Lower lobe of right lung (tissue), 2 donors: ENCODE measurements around the gene SPINDOC. TPM values are rescaled to one million over a fixed set of nuclear protein-coding genes. Genes with fewer than 3 reads are reported as not detected.

Experiments used
- ATAC-seq, 2 donors: fragments of 200-7000 bp; cut with Tn5 transposase; one replicate each; pipeline ENCODE4 v1.9.1; 2020 to 2022; ENCODE audit warnings: mild to moderate bottlenecking in 2 of 2, moderate library complexity in 2 of 2
- DNase-seq: peaks from one replicate; pipeline ENCODE4 v3.0.0-alpha.2; 2020
- H3K27ac ChIP-seq: fragments of 200-600 bp; one replicate; pipeline ENCODE4 v1.8.0; 2022
- H3K27me3 ChIP-seq: fragments of 200-600 bp; one replicate; pipeline ENCODE4 v1.8.0; 2022; ENCODE audit warnings: low read depth
- H3K36me3 ChIP-seq: fragments of 200-600 bp; one replicate; pipeline ENCODE4 v1.8.0; 2022; ENCODE audit warnings: mild to moderate bottlenecking
- H3K4me1 ChIP-seq: fragments of 200-600 bp; one replicate; pipeline ENCODE4 v1.8.0; 2022
- H3K4me3 ChIP-seq: fragments of 200-600 bp; one replicate; pipeline ENCODE4 v1.8.0; 2022; ENCODE audit warnings: mild to moderate bottlenecking
- H3K9me3 ChIP-seq: fragments of 200-600 bp; one replicate; pipeline ENCODE4 v1.8.0; 2022
- CTCF ChIP-seq: fragments of 200-600 bp; IDR thresholded peaks from one replicate; pipeline ENCODE4 v1.8.0; 2022; ENCODE audit warnings: antibody characterized with exemption, mild to moderate bottlenecking
- intact Hi-C: fragments of 100-400 bp; cut with DNase I; formaldehyde crosslinking; loops from one replicate; pipeline ENCODE4 v1.11.0; 2022
- total RNA-seq: library from RNA; stranded (reverse); fragmentation: NEBNext Ultra II Directional; extraction: Animal tissue kit (Norgen Biotek cat#: 25700); gene quantifications from one replicate; pipeline ENCODE4 v1.2.1, GENCODE V29; 2021
- donor health status: DM: no; HTN: yes; CAD: no; lungs with severe emphysema.

SPINDOC gene
- total RNA-seq, 1 donor from 2014 or later, result 21.7 TPM

GRCh38 chr11:63845911-63846310 lies 32.7 kb downstream of the SPINDOC start:
- H3K27ac ChIP-seq, result no peak overlapping the region

GRCh38 chr11:63846897-63847296 lies 33.6 kb downstream of the SPINDOC start:
- intact Hi-C loops, result no loop called here
- H3K9me3 ChIP-seq, result no peaks in the 10 kb centered on the region

More at GRCh38 chr11:63845911-63846310, 32.7 kb downstream of the SPINDOC start:
- ATAC-seq (no peak), DNase-seq (no peak)
- no peak overlapping the region for H3K4me3 ChIP-seq
- H3K9me3 ChIP-seq, result no peaks in the 10 kb centered on the region
- H3K4me1 ChIP-seq, result peaks cover 78% of the 10 kb centered on the region
- TF ChIP-seq CTCF, result no peak
- intact Hi-C loops, result no loop called here
- peaks cover 28% of the 10 kb centered on the region for H3K36me3 ChIP-seq
- no peaks in the 10 kb centered on the region for H3K27me3 ChIP-seq

GRCh38 chr11:63847363-63847762 lies 34.1 kb downstream of the SPINDOC start:
- ATAC-seq, result peak; percentile 72 to 80
- H3K27ac ChIP-seq, result peak overlapping the region; percentile 28

More at GRCh38 chr11:63846897-63847296, 33.6 kb downstream of the SPINDOC start:
- Histone ChIP-seq H3K4me1 (peaks cover 78% of the 10 kb centered on the region), H3K36me3 (peaks cover 25% of the 10 kb centered on the region), H3K27me3 (no peaks in the 10 kb centered on the region), H3K4me3 (no peak overlapping the region), H3K27ac (peak overlapping the region; percentile 28)
- DNase-seq (no peak), ATAC-seq (no peak)
- no peak for TF ChIP-seq CTCF

GRCh38 chr11:63849691-63850090 lies 36.4 kb downstream of the SPINDOC start:
- Histone ChIP-seq H3K4me3 (no peak overlapping the region), H3K36me3 (no peaks in the 10 kb centered on the region), H3K27me3 (no peaks in the 10 kb centered on the region), H3K4me1 (peaks cover 52% of the 10 kb centered on the region), H3K27ac (no peak overlapping the region), H3K9me3 (no peaks in the 10 kb centered on the region)
- ATAC-seq (no peak), DNase-seq (no peak)
- no peak for TF ChIP-seq CTCF
- intact Hi-C loops, result no loop called here

More at GRCh38 chr11:63847363-63847762, 34.1 kb downstream of the SPINDOC start:
- no peaks in the 10 kb centered on the region for H3K9me3 ChIP-seq
- H3K4me1 ChIP-seq, result peaks cover 75% of the 10 kb centered on the region
- no peak overlapping the region for H3K4me3 ChIP-seq
- H3K27me3 ChIP-seq, result no peaks in the 10 kb centered on the region
- H3K36me3 ChIP-seq, result peaks cover 21% of the 10 kb centered on the region
- intact Hi-C loops, result no loop called here
- DNase-seq, result no peak
- TF ChIP-seq CTCF, result no peak

GRCh38 chr11:63850920-63851319 lies 37.7 kb downstream of the SPINDOC start:
- TF ChIP-seq CTCF, result no peak
- Histone ChIP-seq H3K4me3 (no peak overlapping the region), H3K9me3 (no peaks in the 10 kb centered on the region), H3K27me3 (no peaks in the 10 kb centered on the region), H3K4me1 (peaks cover 40% of the 10 kb centered on the region), H3K27ac (no peak overlapping the region), H3K36me3 (no peaks in the 10 kb centered on the region)
- no peak for ATAC-seq
- DNase-seq, result no peak
- intact Hi-C loops, result no loop called here

- intact Hi-C loops, result no loop called here
- no peak for ATAC-seq
- Histone ChIP-seq H3K9me3 (no peaks in the 10 kb centered on the region), H3K4me3 (no peak overlapping the region), H3K27me3 (no peaks in the 10 kb centered on the region), H3K27ac (no peak overlapping the region), H3K36me3 (no peaks in the 10 kb centered on the region), H3K4me1 (peaks cover 35% of the 10 kb centered on the region)
- DNase-seq, result no peak
- TF ChIP-seq CTCF, result no peak
These were observed 38.1 kb downstream of the SPINDOC start for GRCh38 chr11:63851364-63851763.
